ENCODE measurements around the gene ZMAT2.

GRCh38 chr5:140718266-140718592, 18.0 kb downstream of the ZMAT2 start:
- no peak for TF ChIP-seq CTCF (conservative IDR thresholded peaks at IDR 0.05)
- TF ChIP-seq EZH2 (IDR thresholded peaks at IDR 0.05; ENCODE audit: low read depth), result no peak

Measured in PC-9 (cell line).